ENCODE data around the gene ACSL1.
A peak's percentile ranks its signal among the peaks of the same experiment; 100 is the strongest.

ACSL1 gene

GRCh38 chr4:184805462-184806228 is 20.1 kb downstream of the ACSL1 start:
- peak; percentile 45 to 70 for DNase-seq (ENCODE audit: low read depth in 1 of 2, low spot score in 1 of 2)
- in situ Hi-C loops (cut with HindIII; ENCODE audit: low pct_unique_long_range_greater_than_20kb, low sequenced_read_pairs): no loop called here
- TF ChIP-seq JUND (IDR thresholded peaks at IDR 0.05; ENCODE audit: low read depth): no peak

- TF ChIP-seq JUND (IDR thresholded peaks at IDR 0.05; ENCODE audit: low read depth): no peak
- in situ Hi-C loops (cut with HindIII; ENCODE audit: low pct_unique_long_range_greater_than_20kb, low sequenced_read_pairs): no loop called here
- no peak for DNase-seq (ENCODE audit: low read depth in 1 of 2, low spot score in 1 of 2)
Observed at GRCh38 chr4:184804621-184805020, 21.1 kb downstream of the ACSL1 start.

DNA sequence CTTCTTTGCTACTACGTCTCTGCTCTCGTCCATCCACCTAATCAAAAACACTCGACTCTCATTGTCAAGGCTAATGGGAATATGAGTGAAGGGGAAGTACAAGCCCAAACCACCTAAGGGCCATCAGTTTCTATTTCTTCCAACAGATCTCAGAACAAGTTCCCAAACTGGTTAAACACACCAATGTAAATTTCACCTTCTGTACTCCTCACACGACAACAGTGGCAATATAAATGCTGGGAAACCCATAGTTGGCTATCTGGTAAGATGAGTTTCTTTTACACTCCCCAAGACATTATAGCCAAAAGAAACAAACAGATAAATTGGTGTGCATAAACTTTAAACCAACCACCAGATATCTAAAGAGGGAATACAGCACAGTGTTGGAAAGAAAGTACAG is 21.9 kb downstream of the ACSL1 start:
- TF ChIP-seq JUND (IDR thresholded peaks at IDR 0.05; ENCODE audit: low read depth): no peak
- in situ Hi-C loops (cut with HindIII; ENCODE audit: low pct_unique_long_range_greater_than_20kb, low sequenced_read_pairs): no loop called here
- peak in 1 of 2 experiments; percentile 51 for DNase-seq (ENCODE audit: low read depth in 1 of 2, low spot score in 1 of 2)

DNA sequence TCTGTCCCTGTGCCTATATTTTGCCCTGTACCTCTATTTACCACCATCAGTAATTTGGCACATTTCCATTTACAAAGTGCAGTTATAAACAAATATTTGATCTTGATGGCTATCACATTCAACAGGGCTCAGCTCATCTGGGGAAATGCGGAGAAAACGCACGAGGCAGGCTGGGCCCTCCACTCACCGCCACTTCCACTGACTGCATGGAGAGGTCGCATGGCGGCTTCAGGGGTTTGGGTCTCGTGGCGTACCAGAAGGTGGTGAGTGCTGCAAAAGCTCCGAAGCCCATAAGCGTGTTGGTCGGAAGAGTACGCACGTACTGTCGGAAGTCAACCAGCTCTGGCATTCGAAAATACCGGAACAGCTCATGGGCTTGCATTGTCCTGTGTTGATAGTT is 22.6 kb downstream of the ACSL1 start:
- TF ChIP-seq JUND (IDR thresholded peaks at IDR 0.05; ENCODE audit: low read depth): no peak
- DNase-seq (ENCODE audit: low read depth in 1 of 2, low spot score in 1 of 2): no peak
- in situ Hi-C loops (cut with HindIII; ENCODE audit: low pct_unique_long_range_greater_than_20kb, low sequenced_read_pairs): no loop called here

GRCh38 chr4:184802697-184803015 is 23.1 kb downstream of the ACSL1 start:
- in situ Hi-C loops (cut with HindIII; ENCODE audit: low pct_unique_long_range_greater_than_20kb, low sequenced_read_pairs): no loop called here
- no peak for TF ChIP-seq JUND (IDR thresholded peaks at IDR 0.05; ENCODE audit: low read depth)
- no peak for DNase-seq (ENCODE audit: low read depth in 1 of 2, low spot score in 1 of 2)

DNA sequence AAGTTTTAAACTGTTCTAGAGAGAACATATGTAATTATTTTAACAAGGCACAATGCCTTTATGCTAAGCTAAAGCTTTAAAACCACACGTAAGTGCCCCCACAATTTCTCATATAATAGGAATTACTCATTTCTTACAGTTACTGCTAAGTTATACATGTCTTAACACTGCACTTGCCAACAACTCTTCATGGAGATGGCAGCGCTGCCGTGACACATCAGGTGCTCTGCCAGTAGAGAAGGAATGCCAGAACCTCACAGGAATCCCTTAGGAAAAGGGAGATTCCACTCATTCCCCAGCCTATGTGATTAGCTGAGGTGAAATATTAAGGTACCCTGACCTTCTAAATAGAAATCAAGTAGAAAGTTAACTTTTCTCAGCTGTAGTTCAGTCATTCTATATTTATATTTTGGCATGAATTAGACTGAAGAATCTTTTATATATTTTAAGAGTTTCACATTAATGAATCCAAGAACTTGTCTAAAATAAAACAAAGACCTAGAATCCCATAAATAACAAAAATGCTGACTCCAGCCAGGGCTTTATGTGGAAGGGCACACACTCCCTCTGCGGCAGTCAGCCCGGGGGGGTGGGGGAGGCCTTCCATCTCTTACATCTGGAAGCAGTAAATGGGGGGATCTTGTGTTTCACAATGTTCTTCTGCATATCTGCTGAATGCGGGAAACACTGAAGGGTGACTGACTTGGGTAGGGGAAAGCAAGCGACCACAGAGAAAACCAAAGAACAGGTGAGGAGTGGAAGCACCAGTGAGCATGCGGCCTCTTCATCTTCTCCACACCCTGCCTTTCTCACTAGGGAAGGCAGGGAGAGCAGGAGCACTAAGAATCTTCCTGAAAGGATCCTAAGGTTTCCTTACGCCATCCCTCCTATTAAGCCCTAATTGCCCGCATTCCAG is 23.7 kb downstream of the ACSL1 start:
- in situ Hi-C loops (cut with HindIII; ENCODE audit: low pct_unique_long_range_greater_than_20kb, low sequenced_read_pairs): no loop called here
- no peak for TF ChIP-seq JUND (IDR thresholded peaks at IDR 0.05; ENCODE audit: low read depth)
- no peak for DNase-seq (ENCODE audit: low read depth in 1 of 2, low spot score in 1 of 2)

- in situ Hi-C loops (cut with HindIII; ENCODE audit: low pct_unique_long_range_greater_than_20kb, low sequenced_read_pairs): no loop called here
Observed at GRCh38 chr4:184798504-184798903, 27.3 kb downstream of the ACSL1 start.

DNA sequence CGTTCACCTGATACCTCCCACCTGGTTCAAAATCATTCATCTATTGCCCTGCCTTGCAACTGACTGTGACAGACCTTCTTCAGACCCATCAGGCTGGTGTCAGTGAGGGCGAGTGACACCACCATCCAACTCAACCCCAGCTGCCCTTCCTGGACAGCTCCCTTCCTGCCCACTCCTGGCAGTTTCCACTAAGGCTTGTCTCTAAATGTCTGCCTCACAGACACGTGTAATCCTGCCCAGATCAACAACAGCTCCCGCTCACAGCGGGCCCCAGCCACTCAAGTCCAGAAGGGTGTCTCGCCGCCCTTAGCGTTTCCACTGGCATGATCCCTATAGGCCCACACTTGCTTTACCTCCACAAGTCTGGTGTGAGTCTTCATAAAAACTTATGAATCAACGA is 28.9 kb downstream of the ACSL1 start:
- no peak for TF ChIP-seq JUND (IDR thresholded peaks at IDR 0.05; ENCODE audit: low read depth)
- in situ Hi-C loops (cut with HindIII; ENCODE audit: low pct_unique_long_range_greater_than_20kb, low sequenced_read_pairs): no loop called here

More at GRCh38 chr4:184798504-184798903, 27.3 kb downstream of the ACSL1 start:
- no peak for DNase-seq (ENCODE audit: low read depth in 1 of 2, low spot score in 1 of 2)
- no peak for TF ChIP-seq JUND (IDR thresholded peaks at IDR 0.05; ENCODE audit: low read depth)

DNA sequence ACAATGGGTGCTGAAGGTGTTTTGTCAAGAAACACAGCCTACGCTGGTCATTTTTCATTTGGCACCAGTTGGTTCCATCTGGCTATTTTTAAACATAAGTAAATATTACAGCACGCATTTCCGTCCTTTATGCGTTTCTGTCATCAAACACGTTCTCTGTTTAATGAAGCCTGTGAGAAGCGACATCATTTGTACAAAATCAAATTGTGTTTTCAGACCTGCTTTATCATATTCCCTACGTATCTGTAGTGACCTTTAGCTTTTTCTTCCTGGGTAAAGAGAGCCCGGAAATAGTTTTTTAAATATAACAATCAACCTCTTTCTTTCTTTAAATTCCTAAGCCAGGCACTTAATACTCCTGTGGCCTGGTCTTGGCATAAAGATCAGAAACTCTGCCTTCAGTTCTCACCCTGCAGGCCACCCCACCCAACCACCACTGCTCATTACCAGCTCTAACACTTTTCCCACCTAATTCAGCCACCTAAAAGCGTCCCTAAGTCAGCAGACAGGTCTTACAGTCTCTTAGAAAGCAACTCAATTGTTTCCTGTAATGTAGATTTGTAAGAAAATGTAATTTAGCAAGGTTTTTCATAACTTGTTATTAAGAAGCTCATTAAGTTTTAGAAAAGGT is 30.4 kb downstream of the ACSL1 start:
- no peak for DNase-seq (ENCODE audit: low read depth in 1 of 2, low spot score in 1 of 2)
- in situ Hi-C loops (cut with HindIII; ENCODE audit: low pct_unique_long_range_greater_than_20kb, low sequenced_read_pairs): no loop called here
- no peak for TF ChIP-seq JUND (IDR thresholded peaks at IDR 0.05; ENCODE audit: low read depth)

More for the DNA sequence above, 28.9 kb downstream of the ACSL1 start:
- DNase-seq (ENCODE audit: low read depth in 1 of 2, low spot score in 1 of 2): no peak

DNA sequence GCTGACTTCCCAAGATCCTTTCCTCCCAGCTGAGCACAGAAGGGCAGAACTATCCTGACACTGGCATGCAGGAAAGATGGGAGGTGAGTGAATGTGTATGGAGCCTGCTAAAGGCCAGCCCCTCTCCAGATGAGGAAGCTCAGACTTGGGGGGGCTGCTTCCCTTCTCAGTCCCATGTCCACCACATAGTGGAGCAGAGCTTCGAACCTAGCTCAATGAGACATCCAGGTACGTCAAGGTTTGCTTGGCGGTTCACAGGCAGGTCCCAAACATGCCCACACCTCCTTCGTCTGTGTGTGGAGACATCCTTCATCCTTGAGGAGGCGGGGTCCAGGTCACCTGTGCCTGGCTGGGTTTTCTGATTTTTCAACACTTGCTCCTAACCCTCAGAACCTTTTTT is 31.3 kb downstream of the ACSL1 start:
- DNase-seq (ENCODE audit: low read depth in 1 of 2, low spot score in 1 of 2): no peak
- no peak for TF ChIP-seq JUND (IDR thresholded peaks at IDR 0.05; ENCODE audit: low read depth)
- in situ Hi-C loops (cut with HindIII; ENCODE audit: low pct_unique_long_range_greater_than_20kb, low sequenced_read_pairs): no loop called here

GRCh38 chr4:184793735-184794355 is 31.9 kb downstream of the ACSL1 start:
- DNase-seq (ENCODE audit: low read depth in 1 of 2, low spot score in 1 of 2): no peak
- in situ Hi-C loops (cut with HindIII; ENCODE audit: low pct_unique_long_range_greater_than_20kb, low sequenced_read_pairs): no loop called here
- no peak for TF ChIP-seq JUND (IDR thresholded peaks at IDR 0.05; ENCODE audit: low read depth)

DNA sequence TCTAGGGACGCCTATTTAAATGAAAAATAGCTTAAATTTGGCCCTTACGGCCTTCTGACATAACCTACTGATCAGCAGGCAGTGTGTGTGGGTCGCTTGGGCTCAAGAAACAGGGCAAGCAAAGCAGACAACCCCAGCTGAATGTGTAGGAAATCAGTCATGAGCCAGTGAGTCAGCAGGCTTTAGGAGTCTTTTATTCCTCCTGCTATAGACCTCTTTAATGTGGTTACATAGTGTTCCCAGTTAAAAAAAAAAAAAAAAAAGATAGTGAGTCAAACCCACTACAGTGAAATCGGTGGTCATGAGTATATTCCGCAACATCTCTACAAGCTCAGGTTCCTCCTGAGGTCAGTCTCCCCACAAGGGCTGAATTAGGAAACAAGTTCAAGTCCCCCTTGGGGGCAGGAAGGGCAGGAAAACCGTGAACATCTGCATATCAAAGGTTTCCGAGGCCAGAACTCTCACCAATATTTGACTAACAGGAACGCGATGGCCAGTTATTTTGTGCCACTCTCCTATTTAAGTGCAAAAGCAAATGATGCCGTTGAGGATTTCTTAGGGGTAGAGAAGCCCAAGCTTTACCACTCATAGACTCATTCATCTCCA is 32.7 kb downstream of the ACSL1 start:
- in situ Hi-C loops (cut with HindIII; ENCODE audit: low pct_unique_long_range_greater_than_20kb, low sequenced_read_pairs): no loop called here
- DNase-seq (ENCODE audit: low read depth in 1 of 2, low spot score in 1 of 2): no peak
- TF ChIP-seq JUND (IDR thresholded peaks at IDR 0.05; ENCODE audit: low read depth): no peak

All from T47D (cell line).